ENCODE measurements around the gene GLYATL1.

Gene GLYATL1

GRCh38 chr11:58927393-58928106, 11.7 kb upstream of the GLYATL1 start:
- DNase-seq, result no peak

- no peak for DNase-seq
Measured at GRCh38 chr11:58928107-58928499, 11.2 kb upstream of the GLYATL1 start.

DNA sequence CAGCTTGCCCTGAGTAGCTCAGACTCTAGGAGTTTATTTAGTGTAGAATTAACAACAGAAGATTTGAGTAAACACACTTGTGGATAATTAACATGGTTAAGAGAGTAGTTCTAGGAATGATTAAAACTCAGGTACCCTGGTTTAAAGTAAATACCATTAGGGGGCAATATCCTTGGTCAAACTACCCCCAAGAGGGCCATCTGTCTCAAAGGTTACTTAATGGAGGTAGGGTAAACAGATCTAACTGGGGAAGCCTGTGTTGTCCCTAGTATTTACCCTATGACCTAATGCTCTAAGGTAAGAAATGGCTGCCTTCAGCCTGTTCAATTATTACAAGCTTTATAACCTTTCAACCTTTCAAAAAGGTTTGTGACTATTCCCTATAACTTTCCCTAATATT, 10.6 kb upstream of the GLYATL1 start:
- no peak for DNase-seq

DNA sequence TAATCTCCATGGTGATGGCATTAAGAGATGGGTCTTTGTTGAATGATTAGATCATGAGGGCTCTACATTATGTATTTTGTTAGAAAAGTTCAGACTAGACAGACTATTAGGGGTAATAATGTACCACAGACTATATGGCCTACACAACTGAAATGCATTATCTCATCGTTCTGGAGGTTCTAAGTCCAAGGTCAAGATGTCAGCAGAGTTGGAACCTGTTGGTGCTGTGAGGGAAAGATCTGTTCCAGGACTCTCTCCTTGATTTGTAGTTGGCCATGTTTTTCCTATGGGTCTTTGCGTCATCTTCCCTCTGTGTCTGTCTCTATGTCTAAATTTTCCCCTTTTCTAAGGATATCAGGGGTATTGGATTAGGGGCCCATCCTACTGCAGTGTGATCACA, 8.4 kb upstream of the GLYATL1 start:
- no peak for DNase-seq

- DNase-seq, result no peak
Measured at GRCh38 chr11:58933661-58934060, 5.6 kb upstream of the GLYATL1 start.

GRCh38 chr11:58934945-58935513, 4.3 kb upstream of the GLYATL1 start:
- DNase-seq, result no peak

DNA sequence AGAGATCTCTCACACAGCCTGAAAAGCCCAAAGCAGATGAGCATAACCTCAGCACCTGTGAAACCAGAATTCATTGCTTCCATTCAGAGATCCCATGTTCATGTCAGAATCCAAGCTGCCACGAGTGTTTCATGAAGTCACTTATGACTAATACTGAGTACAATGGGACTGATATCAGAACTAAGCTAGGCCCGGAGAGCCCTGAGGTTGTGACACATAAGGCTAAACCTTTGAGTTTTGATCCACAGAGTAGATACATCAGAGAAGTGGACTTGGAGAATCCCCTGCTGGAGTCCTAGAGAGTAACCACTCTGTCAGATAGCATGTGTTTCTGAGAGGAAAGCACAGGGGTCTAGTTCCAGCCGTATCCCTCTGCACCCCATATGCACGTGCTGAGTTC, 890 bp upstream of the GLYATL1 start:
- DNase-seq, result no peak

DNA sequence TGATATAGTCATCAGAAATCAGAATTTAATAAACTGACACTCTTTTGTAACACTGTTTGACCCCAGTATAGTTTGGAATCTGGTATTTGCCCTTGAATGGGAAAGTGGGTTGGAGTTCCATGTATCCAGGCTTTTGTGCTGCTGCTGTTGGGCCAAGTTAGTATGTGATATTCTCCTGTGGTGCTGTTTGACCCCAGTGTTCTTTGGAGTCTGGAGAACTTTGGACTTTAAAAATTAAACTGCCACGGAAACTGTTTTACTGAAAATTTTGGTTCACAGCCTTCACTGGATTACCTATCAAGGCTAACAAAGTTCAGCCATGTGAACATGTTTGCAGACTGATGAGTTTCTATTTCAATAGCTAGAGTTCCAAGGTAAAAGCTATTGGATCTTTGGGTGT, 740 bp downstream of the GLYATL1 start:
- DNase-seq, result no peak

GRCh38 chr11:58941838-58942237, 2.5 kb downstream of the GLYATL1 start:
- DNase-seq, result no peak

GRCh38 chr11:58945663-58946062, 6.4 kb downstream of the GLYATL1 start:
- DNase-seq, result no peak

- DNase-seq, result no peak
Measured at GRCh38 chr11:58949184-58949583, 9.9 kb downstream of the GLYATL1 start.

- DNase-seq, result no peak
Measured at GRCh38 chr11:58957922-58958321, 18.6 kb downstream of the GLYATL1 start.

DNA sequence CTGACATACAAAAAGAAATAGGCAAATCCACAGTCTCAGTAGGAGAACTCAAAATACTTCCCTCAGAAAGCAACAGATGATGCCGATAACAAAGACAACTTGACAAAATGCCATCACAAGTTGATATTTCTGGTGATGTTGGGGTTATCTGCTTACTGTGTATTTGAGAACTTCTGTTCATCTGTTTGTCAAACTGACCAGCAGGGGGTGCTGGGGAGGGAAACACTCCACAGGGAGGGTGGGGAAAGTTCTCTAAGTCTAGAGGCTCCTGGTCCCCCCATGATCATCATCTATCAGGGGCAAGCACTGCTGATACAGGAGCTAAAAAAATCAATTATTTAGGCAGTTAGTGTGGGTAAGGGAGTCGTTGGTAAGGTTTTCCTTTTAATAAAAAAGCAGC, 19.2 kb downstream of the GLYATL1 start:
- DNase-seq, result no peak

DNA sequence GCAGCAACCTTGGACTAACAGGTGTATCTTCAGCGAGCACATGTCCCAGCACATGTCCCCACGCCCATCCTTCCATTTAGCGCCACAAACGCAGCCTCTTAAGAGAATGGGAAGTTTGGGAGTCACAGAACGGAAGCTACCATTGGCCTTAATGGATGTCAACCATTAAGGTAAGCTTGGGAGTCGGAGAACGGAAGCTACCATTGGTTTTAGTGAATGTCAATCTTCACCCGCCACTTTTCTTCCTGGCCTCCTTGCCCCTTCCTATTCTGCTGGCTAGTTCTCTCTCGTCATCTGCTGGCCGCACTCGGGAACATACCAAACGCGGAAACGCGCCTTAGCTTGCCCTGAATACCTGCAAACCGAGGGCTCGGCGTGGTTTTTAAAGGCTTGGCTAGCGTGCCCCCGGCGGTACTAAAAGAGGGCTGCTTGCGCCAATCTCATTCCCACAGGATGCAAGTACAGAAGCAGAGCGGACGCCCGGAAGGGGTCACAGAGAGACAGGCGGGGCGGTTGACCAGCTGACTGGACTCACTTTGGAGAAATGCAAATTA, 24.3 kb downstream of the GLYATL1 start:
- DNase-seq, result no peak

DNA sequence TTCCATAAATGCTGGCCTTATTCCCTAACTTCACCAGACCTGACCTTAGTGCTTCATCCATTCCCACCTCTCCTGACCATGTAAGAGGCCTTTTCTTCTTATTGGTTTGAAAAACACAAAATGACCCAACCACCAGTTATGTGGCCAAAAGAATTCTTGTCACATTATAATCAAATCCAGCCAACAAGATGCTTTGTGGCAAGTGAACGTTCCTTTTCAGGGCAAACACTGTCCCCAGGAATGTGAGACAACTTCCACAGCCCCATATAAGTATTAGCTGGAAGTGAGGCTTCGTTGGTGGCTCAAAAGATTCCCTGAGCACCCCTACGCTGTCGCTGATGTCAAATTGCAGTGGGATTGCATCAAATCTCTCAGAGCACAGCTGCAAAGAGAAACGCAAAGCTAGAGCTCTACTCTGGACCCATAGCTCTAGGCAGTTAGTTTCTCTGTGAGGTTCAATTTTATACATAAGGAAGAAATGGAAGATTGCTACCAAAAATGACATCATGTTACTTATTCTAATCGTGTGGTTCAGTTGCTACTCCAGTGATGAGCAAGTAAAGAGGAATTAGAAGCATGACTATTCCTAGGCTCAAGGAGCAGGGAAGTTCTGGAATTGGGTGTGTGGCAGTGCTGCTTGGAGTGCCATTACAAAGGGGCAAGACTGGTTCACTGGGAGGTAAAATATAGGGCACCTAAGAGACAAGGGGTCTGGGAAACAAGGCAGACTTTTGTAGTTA, 26.1 kb downstream of the GLYATL1 start:
- no peak for DNase-seq

- no peak for DNase-seq
Measured at GRCh38 chr11:58968251-58968711, 29.0 kb downstream of the GLYATL1 start.

DNA sequence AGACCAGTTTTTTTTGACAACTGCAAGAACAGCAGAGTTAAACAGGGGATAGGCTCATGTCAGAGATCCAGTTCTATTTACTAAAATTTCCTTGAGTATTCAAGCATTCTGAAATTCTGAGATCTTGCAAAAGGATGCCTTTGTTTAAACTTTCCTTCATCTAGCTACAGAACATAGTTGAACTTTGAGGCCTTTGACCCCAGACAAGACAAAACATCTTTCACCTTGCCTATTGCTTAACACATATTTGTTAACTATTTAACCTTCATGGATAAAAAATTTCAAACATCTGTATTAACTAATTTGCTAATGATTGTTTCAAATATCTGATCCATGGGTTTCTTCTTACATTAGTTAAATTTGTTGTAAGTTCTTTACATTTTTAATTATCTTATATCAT, 38.2 kb downstream of the GLYATL1 start:
- no peak for DNase-seq

DNA sequence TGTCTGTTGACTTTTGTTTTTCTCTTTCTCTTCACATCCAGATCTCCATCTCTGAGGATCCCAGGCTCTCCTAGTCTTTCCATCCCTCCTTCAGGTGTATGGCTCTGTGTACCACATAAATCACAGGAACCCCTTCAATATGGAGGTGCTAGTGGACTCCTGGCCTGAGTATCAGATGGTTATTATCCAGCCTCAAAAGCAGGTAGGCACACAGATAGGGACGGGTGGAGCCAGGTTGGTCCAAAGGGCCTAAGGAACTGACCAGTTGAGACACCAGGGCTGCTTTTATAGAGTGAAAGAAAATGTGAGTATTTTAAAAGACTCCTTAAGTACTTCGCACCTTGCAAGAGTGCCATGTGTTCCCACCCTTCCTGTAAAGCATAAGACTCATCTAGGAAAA, 39.9 kb downstream of the GLYATL1 start:
- no peak for DNase-seq

DNA sequence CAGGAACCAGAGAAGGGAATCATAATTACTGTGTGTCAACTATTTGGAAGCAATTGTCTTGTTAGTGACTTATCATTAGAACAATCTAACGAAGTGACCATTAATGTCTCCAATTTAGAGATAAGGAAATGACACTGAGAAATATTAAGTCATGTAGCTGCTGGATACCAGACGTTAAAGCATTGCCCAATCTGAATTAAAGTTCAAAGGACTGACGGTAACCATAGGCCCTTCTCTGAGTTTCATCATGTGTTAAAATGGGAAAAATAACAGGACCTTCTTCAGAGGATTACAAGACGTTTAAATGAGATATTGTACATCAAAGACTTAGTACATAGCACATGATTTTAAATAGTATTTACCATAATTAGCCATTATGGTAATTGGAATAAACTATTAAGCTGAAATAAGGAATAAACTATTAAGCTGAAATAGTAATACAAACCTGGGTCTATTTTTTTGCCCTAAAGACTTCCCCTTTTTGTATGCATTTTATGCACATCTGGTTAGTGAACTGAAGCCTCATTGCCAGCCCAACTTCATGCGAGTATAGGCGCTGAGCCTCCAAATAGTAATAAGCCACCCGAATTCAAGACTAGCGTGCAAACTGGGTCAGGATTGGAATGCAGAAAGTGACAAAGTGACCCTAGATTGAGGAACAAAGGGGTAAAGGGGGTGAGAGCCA, 41.0 kb downstream of the GLYATL1 start:
- DNase-seq, result no peak

DNA sequence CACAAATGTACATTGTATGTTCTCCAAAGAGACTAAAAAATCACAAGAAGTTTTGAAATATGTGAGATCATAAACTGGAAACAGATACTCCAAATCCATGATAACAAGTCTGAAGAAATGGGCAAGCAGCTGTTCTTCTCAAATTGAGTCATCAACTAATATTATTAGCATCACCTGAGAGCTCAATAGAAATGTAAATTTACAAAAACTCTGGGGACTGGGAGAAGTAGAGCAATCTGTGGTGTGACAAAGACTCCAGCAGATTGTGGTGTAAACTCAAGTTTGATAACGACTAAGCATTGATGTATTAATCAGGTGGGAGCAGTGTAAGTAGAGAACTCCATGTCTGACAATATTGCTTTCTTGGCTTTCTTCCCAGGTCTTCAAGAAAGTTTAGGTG, 53.2 kb downstream of the GLYATL1 start:
- DNase-seq, result no peak

GRCh38 chr11:58994171-58994570, 54.9 kb downstream of the GLYATL1 start:
- DNase-seq, result no peak

GRCh38 chr11:58998480-58999290, 59.4 kb downstream of the GLYATL1 start:
- no peak for DNase-seq

Data from NCI-H526 treated with DMSO at 0.1 percent for 48 hours (cell line).